Measurements from ENCODE around the gene LIM2. TPM values are rescaled to one million over a fixed set of nuclear protein-coding genes. Genes with fewer than 3 reads are reported as not detected.
A peak's percentile ranks its signal among the peaks of the same experiment; 100 is the strongest.

The LIM2 gene
- total RNA-seq, 3 donors from 2014 or later (not counting 1 experiment from before 2014, with no cell fraction given): 5.9 to 10.3 (median 8.5) TPM

DNA sequence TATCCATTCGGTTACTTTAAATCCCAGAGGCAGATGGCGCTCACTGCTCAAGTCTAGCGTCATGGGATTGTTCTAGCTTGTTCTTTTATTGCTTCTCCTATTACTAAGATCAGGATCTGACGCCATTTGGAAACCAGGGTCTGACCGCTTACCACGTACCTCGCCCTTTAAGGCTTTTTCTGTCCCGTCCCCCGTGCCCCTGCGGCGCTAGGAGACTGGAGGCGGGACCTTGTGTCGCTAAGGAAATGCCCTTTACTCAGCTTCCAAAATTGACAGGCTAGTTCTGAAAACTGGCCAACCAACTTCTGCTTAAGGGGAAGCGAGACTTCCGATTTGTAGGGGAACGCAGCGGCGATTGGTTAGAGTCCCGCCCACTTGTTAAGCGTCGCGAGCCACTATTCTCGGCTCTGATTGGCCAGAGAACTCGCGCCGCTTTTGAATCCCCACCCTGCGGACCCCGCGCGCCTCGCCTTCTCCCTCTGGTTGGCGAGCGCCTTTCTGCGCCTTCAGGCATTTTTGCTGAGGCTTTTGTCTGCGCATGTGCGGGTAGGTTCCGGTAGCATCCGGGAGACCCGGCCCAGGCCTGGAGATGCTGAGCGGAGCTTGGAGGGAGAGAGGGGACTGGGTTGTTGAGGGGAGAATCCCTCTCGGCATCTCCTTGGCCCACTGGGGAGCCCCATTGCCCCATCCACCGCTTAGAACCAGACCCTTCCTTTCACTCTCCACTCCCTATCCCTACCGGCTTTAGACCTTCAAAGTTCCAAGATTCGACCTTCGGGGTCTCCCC, 6.5 kb upstream of the LIM2 start:
- no peaks in the 10 kb centered on the region for H3K9me3 ChIP-seq (ENCODE audit: control insufficient read depth, insufficient read depth, low read length)
- H3K27ac Mint-ChIP-seq: peak overlapping the region; percentile 96 to 97
- H3K9me3 Mint-ChIP-seq: no peaks in the 10 kb centered on the region
- no peaks in the 10 kb centered on the region for H3K27me3 Mint-ChIP-seq (ENCODE audit: low read depth in 2 of 2)
- peaks cover 66 to 84% of the 10 kb centered on the region in 2 donors for H3K4me1 Mint-ChIP-seq
- no peaks in the 10 kb centered on the region for H3K36me3 ChIP-seq (ENCODE audit: control insufficient read depth, insufficient read depth, low read length)
- no peaks in the 10 kb centered on the region for H3K27me3 ChIP-seq (ENCODE audit: control insufficient read depth, insufficient read depth, low read length)
- TF ChIP-seq, protein P1, sequence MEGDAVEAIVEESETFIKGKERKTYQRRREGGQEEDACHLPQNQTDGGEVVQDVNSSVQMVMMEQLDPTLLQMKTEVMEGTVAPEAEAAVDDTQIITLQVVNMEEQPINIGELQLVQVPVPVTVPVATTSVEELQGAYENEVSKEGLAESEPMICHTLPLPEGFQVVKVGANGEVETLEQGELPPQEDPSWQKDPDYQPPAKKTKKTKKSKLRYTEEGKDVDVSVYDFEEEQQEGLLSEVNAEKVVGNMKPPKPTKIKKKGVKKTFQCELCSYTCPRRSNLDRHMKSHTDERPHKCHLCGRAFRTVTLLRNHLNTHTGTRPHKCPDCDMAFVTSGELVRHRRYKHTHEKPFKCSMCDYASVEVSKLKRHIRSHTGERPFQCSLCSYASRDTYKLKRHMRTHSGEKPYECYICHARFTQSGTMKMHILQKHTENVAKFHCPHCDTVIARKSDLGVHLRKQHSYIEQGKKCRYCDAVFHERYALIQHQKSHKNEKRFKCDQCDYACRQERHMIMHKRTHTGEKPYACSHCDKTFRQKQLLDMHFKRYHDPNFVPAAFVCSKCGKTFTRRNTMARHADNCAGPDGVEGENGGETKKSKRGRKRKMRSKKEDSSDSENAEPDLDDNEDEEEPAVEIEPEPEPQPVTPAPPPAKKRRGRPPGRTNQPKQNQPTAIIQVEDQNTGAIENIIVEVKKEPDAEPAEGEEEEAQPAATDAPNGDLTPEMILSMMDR (IDR thresholded peaks at IDR 0.05): no peak
- DNase-seq (peak; percentile 91 to 95), ATAC-seq (peak; percentile 77 to 92 (median 85))
- H3K4me3 ChIP-seq (ENCODE audit: low read length): peak overlapping the region; percentile 49
- peak overlapping the region; percentile 90 for H3K4me3 Mint-ChIP-seq
- H3K36me3 Mint-ChIP-seq: no peaks in the 10 kb centered on the region
- 3% methylated on average over 45 of the region's 45 CpGs for WGBS (ENCODE audit: insufficient coverage)
- intact Hi-C loops (cut with micrococcal nuclease): loop anchor here (1.0 kb wide), 1 partner anchor 22 kb away; the partner anchor contains the start of gene NKG7
- H3K4me1 ChIP-seq (ENCODE audit: control insufficient read depth, insufficient read depth, low read length): peaks cover 64% of the 10 kb centered on the region
- H3K27ac ChIP-seq (ENCODE audit: low read length): peak overlapping the region; percentile 79

DNA sequence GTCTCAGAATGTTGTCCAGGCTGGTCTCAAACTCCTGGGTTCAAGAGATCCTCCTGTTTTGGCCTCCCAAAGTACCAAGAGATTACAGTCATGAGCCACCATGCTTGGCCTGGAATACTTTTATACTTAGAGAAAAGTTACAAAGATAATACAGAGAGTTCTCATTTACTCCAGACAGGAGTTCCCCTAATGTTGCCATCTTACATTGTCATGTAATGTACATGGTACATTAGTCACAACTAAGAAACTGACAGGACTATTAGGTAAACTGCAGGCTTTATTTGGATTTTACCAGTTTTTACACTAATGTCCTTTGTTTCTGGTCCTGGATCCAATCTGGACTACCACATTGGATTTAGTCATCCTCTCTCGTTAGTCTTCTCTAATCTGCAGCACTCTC, 4.9 kb upstream of the LIM2 start:
- Histone ChIP-seq H3K27me3 (ENCODE audit: control insufficient read depth, insufficient read depth, low read length) (no peaks in the 10 kb centered on the region), H3K4me1 (ENCODE audit: control insufficient read depth, insufficient read depth, low read length) (peaks cover 76% of the 10 kb centered on the region), H3K9me3 (ENCODE audit: control insufficient read depth, insufficient read depth, low read length) (no peaks in the 10 kb centered on the region), H3K27ac (ENCODE audit: low read length) (no peak overlapping the region), H3K36me3 (ENCODE audit: control insufficient read depth, insufficient read depth, low read length) (no peaks in the 10 kb centered on the region), H3K4me3 (ENCODE audit: low read length) (no peak overlapping the region)
- Mint-ChIP-seq H3K36me3 (no peaks in the 10 kb centered on the region), H3K27me3 (ENCODE audit: low read depth in 2 of 2) (no peaks in the 10 kb centered on the region), H3K27ac (peak overlapping the region; percentile 74 to 76), H3K4me1 (peaks cover 72 to 85% of the 10 kb centered on the region in 2 donors), H3K9me3 (no peaks in the 10 kb centered on the region), H3K4me3 (peak overlapping the region; percentile 53)
- ATAC-seq: no peak
- WGBS (ENCODE audit: insufficient coverage): no CpG with 5 or more reads among the region's 1 CpG
- intact Hi-C loops (cut with micrococcal nuclease): no loop called here
- DNase-seq: no peak
- TF ChIP-seq, protein P1 (IDR thresholded peaks at IDR 0.05): no peak

DNA sequence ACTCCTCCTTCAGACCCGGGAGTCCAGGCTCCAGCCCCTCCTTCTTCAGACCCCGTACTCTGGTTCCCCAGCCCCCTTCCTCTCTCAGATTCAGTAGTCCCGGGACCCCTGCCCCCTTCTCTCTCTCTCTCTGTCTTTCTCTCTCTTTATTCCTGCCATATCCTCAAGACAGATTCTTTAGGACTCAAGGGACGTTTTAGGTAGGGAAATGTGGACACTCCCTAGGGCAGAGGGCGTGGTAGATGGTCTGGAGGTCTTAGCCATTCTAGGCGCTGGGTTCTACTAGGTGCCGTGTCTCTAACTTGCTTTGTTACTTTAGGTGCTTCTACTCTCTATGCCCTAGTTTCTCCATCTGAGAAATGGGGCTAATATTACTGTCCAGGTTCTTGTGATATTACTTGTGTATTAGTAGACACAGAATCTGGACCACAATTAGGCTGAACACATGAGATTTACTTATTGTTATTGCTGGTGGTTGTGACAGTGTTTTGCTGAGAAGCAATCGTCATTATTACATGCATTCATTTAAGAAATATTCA, 3.4 kb upstream of the LIM2 start:
- peaks cover 77 to 85% of the 10 kb centered on the region in 2 donors for H3K4me1 Mint-ChIP-seq
- WGBS (ENCODE audit: insufficient coverage): 55% methylated on average over 7 of the region's 8 CpGs
- peaks cover 85% of the 10 kb centered on the region for H3K4me1 ChIP-seq (ENCODE audit: control insufficient read depth, insufficient read depth, low read length)
- no peaks in the 10 kb centered on the region for H3K9me3 ChIP-seq (ENCODE audit: control insufficient read depth, insufficient read depth, low read length)
- H3K4me3 Mint-ChIP-seq: peak overlapping the region; percentile 97
- H3K36me3 Mint-ChIP-seq: no peaks in the 10 kb centered on the region
- peak overlapping the region; percentile 96 to 98 for H3K27ac Mint-ChIP-seq
- no peaks in the 10 kb centered on the region for H3K27me3 Mint-ChIP-seq (ENCODE audit: low read depth in 2 of 2)
- peak overlapping the region; percentile 32 for H3K4me3 ChIP-seq (ENCODE audit: low read length)
- DNase-seq (no peak), ATAC-seq (no peak)
- intact Hi-C loops (cut with micrococcal nuclease): no loop called here
- peak overlapping the region; percentile 77 for H3K27ac ChIP-seq (ENCODE audit: low read length)
- TF ChIP-seq, protein P1 (IDR thresholded peaks at IDR 0.05): no peak
- no peaks in the 10 kb centered on the region for H3K27me3 ChIP-seq (ENCODE audit: control insufficient read depth, insufficient read depth, low read length)
- H3K9me3 Mint-ChIP-seq: no peaks in the 10 kb centered on the region
- H3K36me3 ChIP-seq (ENCODE audit: control insufficient read depth, insufficient read depth, low read length): no peaks in the 10 kb centered on the region

All from natural killer cell (primary cell).